GM12878 (cell line): ENCODE results near the gene SMIM38. TPM values are rescaled to one million over a fixed set of nuclear protein-coding genes. Genes with fewer than 3 reads are reported as not detected.

Source experiments
- ATAC-seq: fragments of 200-7000 bp; cut with Tn5 transposase; 3 replicates; pipeline ENCODE4 v1.9.1; 2020; ENCODE audit warnings: mild to moderate bottlenecking, moderate library complexity
- BruUV-seq: library from RNA; stranded (reverse); fragments of 400-500 nt; replicated peaks from 2 replicates; lab custom pipeline; 2021; lab: Mats Ljungman, UMichigan
- CTCF ChIA-PET: fragments of 300-600 bp; sonication (Branson Sonifier 250); formaldehyde crosslinking; extraction: SDS; loops from one replicate; lab custom pipeline; 2021; ENCODE audit warnings: inconsistent platforms; lab: Yijun Ruan, JAX
- POLR2A ChIA-PET: fragments of 350-600 bp; formaldehyde crosslinking; extraction: SDS; loops from one replicate; lab custom pipeline; 2021; ENCODE audit warnings: inconsistent platforms; lab: Charles Lee
- RAD21 ChIA-PET: fragments of 300-600 bp; sonication (Branson Sonifier 250); formaldehyde crosslinking; loops from one replicate; lab custom pipeline; 2023; ENCODE audit warnings: antibody characterized with exemption; ENCODE audit not compliant: unreplicated experiment; lab: Charles Lee
- SMC1A ChIA-PET: fragments of 300-600 bp; sonication (Branson Sonifier 250); formaldehyde crosslinking; loops from one replicate; lab custom pipeline; 2023; ENCODE audit not compliant: unreplicated experiment, uncharacterized antibody; lab: Charles Lee
- DNase-seq: peaks from one replicate; pipeline ENCODE4 v3.0.0-alpha.2; 2011; ENCODE audit warnings: low read depth, low spot score
- FAIRE-seq: peaks from 3 replicates; lab custom pipeline; 2011; peaks lifted over from hg19 to GRCh38; lab: Jason Lieb, UNC
- H2AFZ ChIP-seq: 2 replicates; pipeline ENCODE4 v1.6.0; 2011; ENCODE audit warnings: low read depth, low read length, control low read depth; ENCODE audit not compliant: control insufficient read depth
- H3K27ac ChIP-seq: 2 replicates; pipeline ENCODE4 v1.5.1; 2011; ENCODE audit warnings: control low read depth; ENCODE audit not compliant: control insufficient read depth, insufficient read depth
- H3K27me3 ChIP-seq, 2 experiments: replicated peaks in 1 of 2; 2 replicates each; pipeline versions ENCODE4 v1.6.0 to v1.6.1; 2011; ENCODE audit warnings: low read length in 1 of 2; ENCODE audit not compliant: control insufficient read depth in 2 of 2, insufficient read depth in 2 of 2
- H3K36me3 ChIP-seq, 2 experiments: 2 replicates each; pipeline ENCODE4 v1.5.1; 2011; ENCODE audit warnings: low read length in 1 of 2; ENCODE audit not compliant: control insufficient read depth in 2 of 2, insufficient read depth in 2 of 2
- H3K4me1 ChIP-seq: 2 replicates; pipeline ENCODE4 v1.6.1; 2011; ENCODE audit warnings: mild to moderate bottlenecking, low read length, moderate library complexity, mixed read lengths; ENCODE audit not compliant: control insufficient read depth, insufficient read depth
- H3K4me2 ChIP-seq: 2 replicates; pipeline ENCODE4 v1.6.0; 2011; ENCODE audit warnings: control low read depth; ENCODE audit not compliant: control insufficient read depth, insufficient read depth
- H3K4me3 ChIP-seq: fragments of 200-600 bp; sonication (generic); 2 replicates; pipeline ENCODE4 v1.5.1; 2016
- H3K79me2 ChIP-seq: 2 replicates; pipeline ENCODE4 v1.6.0; 2011; ENCODE audit warnings: low read length; ENCODE audit not compliant: control insufficient read depth, insufficient read depth
- H3K9ac ChIP-seq: 2 replicates; pipeline ENCODE4 v1.8.0; 2011; ENCODE audit warnings: low read length, control low read depth, mixed read lengths; ENCODE audit not compliant: control insufficient read depth, insufficient read depth
- H3K9me3 ChIP-seq: replicated peaks from 3 replicates; pipeline ENCODE4 v1.5.1; 2011; ENCODE audit warnings: mild to moderate bottlenecking, low read length; ENCODE audit not compliant: control insufficient read depth, insufficient read depth
- H4K20me1 ChIP-seq: 2 replicates; pipeline ENCODE4 v1.6.0; 2011; ENCODE audit not compliant: control insufficient read depth, insufficient read depth
- ASH2L ChIP-seq: fragments of 300-600, 200-600 bp; sonication (generic); IDR thresholded peaks from 2 replicates; pipeline ENCODE4 v1.6.1; 2017; ENCODE audit warnings: low read depth, mild to moderate bottlenecking, borderline replicate concordance
- KAT2A ChIP-seq: conservative IDR thresholded peaks from 2 replicates; pipeline ENCODE4 v1.6.1; 2011; ENCODE audit warnings: low read depth, low read length; ENCODE audit not compliant: control insufficient read depth
- NFYB ChIP-seq: IDR thresholded peaks from 2 replicates; pipeline ENCODE4 v1.6.1; 2011; ENCODE audit warnings: low read depth, mild to moderate bottlenecking, low read length, improper control_type of control experiment, moderate library complexity; ENCODE audit not compliant: insufficient read depth
- NR2C1 ChIP-seq: fragments of 450-650 bp; IDR thresholded peaks from 2 replicates; pipeline ENCODE4 v1.6.1; 2017; ENCODE audit warnings: antibody characterized with exemption, mild to moderate bottlenecking, moderate library complexity
- PAX5 ChIP-seq: IDR thresholded peaks from 2 replicates; pipeline ENCODE4 v1.6.1; 2011; ENCODE audit warnings: low read depth, low read length, borderline replicate concordance
- SREBF2 ChIP-seq: IDR thresholded peaks from 2 replicates; pipeline ENCODE4 v1.6.1; 2012; ENCODE audit warnings: mild to moderate bottlenecking, low read length
- WGBS: methylation state at CpG from one replicate; pipeline ENCODE4 v1.1.6; 2016; ENCODE audit warnings: low lambda C conversion rate; ENCODE audit not compliant: insufficient replicate concordance, insufficient coverage; ENCODE audit errors: missing lambda C conversion rate; 5-methylcytosine and 5-hydroxymethylcytosine counted together
- in situ Hi-C: fragments of 300-500 bp; cut with MboI; formaldehyde crosslinking; loops from 9 replicates; pipeline ENCODE4 v1.14.3; 2018; ENCODE audit warnings: mixed read lengths
- intact Hi-C: fragments of 100-400 bp; cut with micrococcal nuclease; formaldehyde crosslinking; loops from one replicate; pipeline ENCODE4 v1.14.2; 2022; ENCODE audit not compliant: unreplicated experiment
- polyA plus RNA-seq, 11 experiments: library from polyadenylated mRNA; depleted of rRNA in 4 of 11; unstranded in 6 of 11; stranded (reverse) in 5 of 11; fragments of >200 nt; fragmentation: Nextera tagmentation in 4 of 11; fragmentation: Illumina TruSeq in 1 of 11; extraction: Ambion mirVana in 4 of 11; extraction: Trizol in 1 of 11; gene quantifications; 1 replicate in 1 of 11; 2 replicates in 10 of 11; pipeline versions ENCODE4 v1.2.1 to v1.2.3, GENCODE V29; 2011 to 2016; ENCODE audit warnings: inconsistent platforms in 2 of 11, missing spikeins in 2 of 11, low read depth in 1 of 11
- total RNA-seq, 4 experiments: library from RNA; depleted of rRNA in 3 of 4; stranded (reverse); fragments of >200 nt in 3 of 4; fragmentation: Illumina TruSeq in 1 of 4; extraction: Trizol in 1 of 4; gene quantifications; 2 replicates each; pipeline versions ENCODE4 v1.2.1 to v1.2.3, GENCODE V29; 2013 to 2021
- TF ChIP-seq, protein P1 (sequence below): fragments of 450-650 bp; IDR thresholded peaks from 2 replicates; pipeline ENCODE4 v1.6.1; 2016; ENCODE audit warnings: mild to moderate bottlenecking
- TF ChIP-seq, protein P2 (sequence below): fragments of 150-350 bp; IDR thresholded peaks from 2 replicates; pipeline ENCODE4 v1.6.1; 2014; ENCODE audit warnings: mild to moderate bottlenecking, low read depth, low read length

SMIM38 gene
- total and polyA plus RNA-seq, 10 of the 15 experiments (the other 5 are each of a cell fraction or from before 2014, with no cell fraction given): 0.15 to 5.0 (median 2.1) TPM; not detected in 1

DNA sequence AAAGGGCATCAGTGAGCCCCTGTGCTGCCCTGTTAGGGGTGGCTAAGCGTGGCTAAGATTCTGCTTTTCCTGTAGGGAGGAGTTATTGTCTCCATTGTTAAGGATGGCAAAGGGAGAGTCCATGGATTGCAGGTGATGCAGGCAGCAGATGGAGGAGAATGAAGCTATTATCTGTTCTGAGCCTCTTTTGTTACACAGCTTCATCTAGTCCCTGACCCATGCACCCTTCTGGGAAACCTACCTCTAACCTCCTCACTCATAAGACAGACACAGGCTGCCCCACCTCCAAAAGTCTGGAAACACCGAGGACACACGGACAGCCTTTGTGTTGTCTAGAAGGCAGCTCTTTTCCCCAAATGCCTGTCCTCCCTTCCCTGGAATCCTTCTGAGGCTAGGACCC lies 13.7 kb downstream of the SMIM38 start (continued):
- TF ChIP-seq, protein P1, sequence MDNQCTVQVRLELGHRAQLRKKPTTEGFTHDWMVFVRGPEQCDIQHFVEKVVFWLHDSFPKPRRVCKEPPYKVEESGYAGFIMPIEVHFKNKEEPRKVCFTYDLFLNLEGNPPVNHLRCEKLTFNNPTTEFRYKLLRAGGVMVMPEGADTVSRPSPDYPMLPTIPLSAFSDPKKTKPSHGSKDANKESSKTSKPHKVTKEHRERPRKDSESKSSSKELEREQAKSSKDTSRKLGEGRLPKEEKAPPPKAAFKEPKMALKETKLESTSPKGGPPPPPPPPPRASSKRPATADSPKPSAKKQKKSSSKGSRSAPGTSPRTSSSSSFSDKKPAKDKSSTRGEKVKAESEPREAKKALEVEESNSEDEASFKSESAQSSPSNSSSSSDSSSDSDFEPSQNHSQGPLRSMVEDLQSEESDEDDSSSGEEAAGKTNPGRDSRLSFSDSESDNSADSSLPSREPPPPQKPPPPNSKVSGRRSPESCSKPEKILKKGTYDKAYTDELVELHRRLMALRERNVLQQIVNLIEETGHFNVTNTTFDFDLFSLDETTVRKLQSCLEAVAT: no peak
- no peak for TF ChIP-seq PAX5
- TF ChIP-seq, all 136 proteins: peak for 0

DNA sequence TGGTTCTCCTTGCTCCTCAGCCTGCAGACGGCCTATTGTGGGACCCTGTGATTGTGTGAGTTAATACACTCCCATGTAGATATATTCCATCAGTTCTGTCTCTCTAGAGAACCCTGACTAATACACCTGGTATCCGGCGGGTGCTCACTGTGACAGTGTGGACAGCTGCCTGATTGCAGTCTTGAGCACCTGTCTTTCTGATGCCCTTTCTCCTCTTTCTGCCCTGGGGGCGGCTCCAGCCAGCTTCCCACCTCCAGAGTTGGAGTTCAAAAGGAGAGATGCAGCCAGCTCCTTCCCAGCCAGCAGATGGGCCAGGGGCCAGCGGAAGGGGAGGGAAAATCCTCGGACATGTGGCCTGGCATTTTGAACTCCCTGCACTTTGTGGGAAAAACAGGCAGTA lies 15.0 kb downstream of the SMIM38 start:
- Histone ChIP-seq H3K27ac (no peak overlapping the region), H4K20me1 (no peaks in the 10 kb centered on the region), H3K27me3 (no peaks in the 10 kb centered on the region), H3K4me3 (no peak overlapping the region), H3K79me2 (no peaks in the 10 kb centered on the region), H3K4me1 (peaks cover 21% of the 10 kb centered on the region), H3K9me3 (peaks cover 4% of the 10 kb centered on the region), H3K9ac (no peak overlapping the region), H2AFZ (no peak overlapping the region), H3K4me2 (no peak overlapping the region), H3K36me3 (no peaks in the 10 kb centered on the region)
- POLR2A ChIA-PET: interaction anchor here (1.6 kb wide), 1 partner anchor 14 kb away, joined by 8 read pairs; the partner anchor contains the start of gene SMIM38
- RAD21 ChIA-PET: no interaction called here
- no TSS peak for BruUV-seq
- DNase-seq: no peak
- WGBS: 95% methylated on average over 6 of the region's 6 CpGs
- CTCF ChIA-PET: no interaction called here
- in situ Hi-C loops: no loop called here
- SMC1A ChIA-PET: interaction anchor here (0.7 to 1.1 kb wide), 2 partner anchors 15 to 24 kb away, joined by 3 read pairs; partner anchors contain the start of gene SMIM38
- ATAC-seq: no peak
- FAIRE-seq: no peak
- intact Hi-C loops: no loop called here
- TF ChIP-seq SREBF2 (no peak), NR2C1 (no peak), NFYB (no peak), PAX5 (no peak), ASH2L (no peak), KAT2A (no peak)
- TF ChIP-seq, protein P2, sequence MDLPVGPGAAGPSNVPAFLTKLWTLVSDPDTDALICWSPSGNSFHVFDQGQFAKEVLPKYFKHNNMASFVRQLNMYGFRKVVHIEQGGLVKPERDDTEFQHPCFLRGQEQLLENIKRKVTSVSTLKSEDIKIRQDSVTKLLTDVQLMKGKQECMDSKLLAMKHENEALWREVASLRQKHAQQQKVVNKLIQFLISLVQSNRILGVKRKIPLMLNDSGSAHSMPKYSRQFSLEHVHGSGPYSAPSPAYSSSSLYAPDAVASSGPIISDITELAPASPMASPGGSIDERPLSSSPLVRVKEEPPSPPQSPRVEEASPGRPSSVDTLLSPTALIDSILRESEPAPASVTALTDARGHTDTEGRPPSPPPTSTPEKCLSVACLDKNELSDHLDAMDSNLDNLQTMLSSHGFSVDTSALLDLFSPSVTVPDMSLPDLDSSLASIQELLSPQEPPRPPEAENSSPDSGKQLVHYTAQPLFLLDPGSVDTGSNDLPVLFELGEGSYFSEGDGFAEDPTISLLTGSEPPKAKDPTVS: no peak
